ENCODE data around the gene GPD1L. TPM values are rescaled to one million over a fixed set of nuclear protein-coding genes. Genes with fewer than 3 reads are reported as not detected.

GPD1L gene
- polyA plus RNA-seq, 3 donors = 21.0 to 21.6 (median 21.2) TPM

- DNase-seq (ENCODE audit: low read depth in 3 of 3, low spot score in 2 of 3) = no peak
Measured at GRCh38 chr3:32216172-32216783, 109.9 kb downstream of the GPD1L start.

DNA sequence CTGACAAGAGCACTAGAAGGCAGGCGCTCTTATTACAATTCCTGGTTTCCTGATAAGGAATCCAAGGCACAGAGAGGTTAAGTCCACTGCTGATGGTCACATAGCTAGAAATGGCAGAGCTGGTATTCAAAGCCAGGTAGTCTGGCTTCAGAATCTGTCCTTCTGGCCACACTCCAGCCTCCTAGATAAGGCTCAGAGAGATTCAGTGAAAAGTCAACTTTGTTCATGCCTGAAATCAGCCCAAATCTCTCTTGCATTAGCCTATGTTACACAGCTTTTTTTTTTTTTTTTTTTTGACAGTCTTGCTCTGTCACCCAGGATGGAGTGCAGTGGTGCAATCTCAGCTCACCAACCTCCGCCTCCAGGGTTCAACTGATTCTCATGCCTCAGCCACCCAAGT lies 110.9 kb downstream of the GPD1L start:
- no peak for DNase-seq (ENCODE audit: low read depth in 3 of 3, low spot score in 2 of 3)

Other genes starting within 250 kb of the GPD1L start
- gene OSBPL10, start 125.4 kb upstream of the GPD1L start, polyA plus RNA-seq (ENCODE audit: insufficient read length in 3 of 3) = 10 to 100 TPM; 18.2 to 22.3 (median 20.3) TPM
- 1 to 10 TPM; 2.3 to 3.2 (median 2.5) TPM for gene ZNF860, start 124.9 kb upstream of the GPD1L start, polyA plus RNA-seq (ENCODE audit: insufficient read length in 3 of 3)
- 10 to 100 TPM in 1 of 3 donors, 1 to 10 TPM in 2; 9.1 to 11.9 (median 9.2) TPM for gene CMTM8, start 132.1 kb downstream of the GPD1L start, polyA plus RNA-seq (ENCODE audit: insufficient read length in 3 of 3)

All from right renal cortex interstitium (tissue), 3 donors.